ENCODE results near the gene ENDOD1. TPM values are rescaled to one million over a fixed set of nuclear protein-coding genes. Genes with fewer than 3 reads are reported as not detected.

ENDOD1 gene
- total RNA-seq, 1 donor from 2014 or later, result 38.4 TPM

GRCh38 chr11:95081412-95081811 is 8.2 kb upstream of the ENDOD1 start:
- Histone ChIP-seq H3K36me3 (ENCODE audit: control insufficient read depth, insufficient read depth, low read length) (no peaks in the 10 kb centered on the region), H3K27me3 (ENCODE audit: control insufficient read depth, insufficient read depth, low read length) (no peaks in the 10 kb centered on the region), H3K4me3 (ENCODE audit: low read depth, low read length) (no peak overlapping the region)
- TF ChIP-seq CTCF (IDR thresholded peaks at IDR 0.05; ENCODE audit: insufficient read depth, low read length, poor library complexity, severe bottlenecking), result no peak
- no peak for DNase-seq (ENCODE audit: low read depth)

DNA sequence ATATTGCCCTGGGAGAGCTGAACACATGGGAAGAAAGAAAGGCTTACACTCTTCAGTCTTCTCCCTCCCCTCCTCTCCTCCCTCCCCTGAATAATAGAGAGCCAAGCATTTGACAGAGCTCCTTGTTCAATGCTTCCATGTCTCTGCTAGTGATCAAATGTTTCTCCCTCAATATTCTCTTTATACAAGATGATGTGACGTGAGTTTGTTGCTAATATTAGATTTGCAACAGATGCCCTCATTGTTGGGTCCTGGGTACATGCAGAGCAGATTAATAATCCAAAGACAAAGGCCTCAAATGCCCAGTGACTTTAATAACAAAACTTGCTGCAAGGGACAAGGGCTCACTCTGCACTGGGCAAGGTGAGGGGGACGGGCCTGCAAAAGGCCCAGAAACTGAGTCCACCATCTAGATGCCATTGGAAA is 7.1 kb upstream of the ENDOD1 start:
- DNase-seq (ENCODE audit: low read depth), result no peak
- Histone ChIP-seq H3K36me3 (ENCODE audit: control insufficient read depth, insufficient read depth, low read length) (no peaks in the 10 kb centered on the region), H3K27me3 (ENCODE audit: control insufficient read depth, insufficient read depth, low read length) (no peaks in the 10 kb centered on the region), H3K4me3 (ENCODE audit: low read depth, low read length) (no peak overlapping the region)
- TF ChIP-seq CTCF (IDR thresholded peaks at IDR 0.05; ENCODE audit: insufficient read depth, low read length, poor library complexity, severe bottlenecking), result no peak

DNA sequence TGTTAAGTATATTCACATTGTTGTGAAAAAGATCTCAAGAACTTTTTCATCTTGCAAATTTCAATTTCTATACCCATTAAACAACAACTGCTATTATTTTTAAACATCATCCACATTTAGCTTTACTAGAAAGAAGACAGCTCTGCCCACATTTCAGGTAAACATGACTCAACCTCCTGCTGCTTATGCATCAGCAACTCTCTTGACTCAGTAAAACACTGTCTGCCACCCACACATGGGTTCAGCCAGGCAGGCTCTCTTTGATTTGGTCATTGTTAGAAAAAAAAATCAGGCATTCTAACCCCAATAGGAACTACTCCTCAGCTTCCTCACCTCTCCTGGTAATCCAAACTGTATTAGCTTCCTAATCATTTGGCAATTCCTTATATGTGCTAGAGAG is 5.1 kb upstream of the ENDOD1 start:
- Histone ChIP-seq H3K27me3 (ENCODE audit: control insufficient read depth, insufficient read depth, low read length) (no peaks in the 10 kb centered on the region), H3K4me3 (ENCODE audit: low read depth, low read length) (no peak overlapping the region), H3K36me3 (ENCODE audit: control insufficient read depth, insufficient read depth, low read length) (no peaks in the 10 kb centered on the region)
- DNase-seq (ENCODE audit: low read depth), result peak; percentile 83
- TF ChIP-seq CTCF (IDR thresholded peaks at IDR 0.05; ENCODE audit: insufficient read depth, low read length, poor library complexity, severe bottlenecking), result no peak

GRCh38 chr11:95085117-95085816 is 4.4 kb upstream of the ENDOD1 start:
- H3K36me3 ChIP-seq (ENCODE audit: control insufficient read depth, insufficient read depth, low read length), result no peaks in the 10 kb centered on the region
- no peak for DNase-seq (ENCODE audit: low read depth)
- no peaks in the 10 kb centered on the region for H3K27me3 ChIP-seq (ENCODE audit: control insufficient read depth, insufficient read depth, low read length)
- TF ChIP-seq CTCF (IDR thresholded peaks at IDR 0.05; ENCODE audit: insufficient read depth, low read length, poor library complexity, severe bottlenecking), result no peak
- H3K4me3 ChIP-seq (ENCODE audit: low read depth, low read length), result no peak overlapping the region

DNA sequence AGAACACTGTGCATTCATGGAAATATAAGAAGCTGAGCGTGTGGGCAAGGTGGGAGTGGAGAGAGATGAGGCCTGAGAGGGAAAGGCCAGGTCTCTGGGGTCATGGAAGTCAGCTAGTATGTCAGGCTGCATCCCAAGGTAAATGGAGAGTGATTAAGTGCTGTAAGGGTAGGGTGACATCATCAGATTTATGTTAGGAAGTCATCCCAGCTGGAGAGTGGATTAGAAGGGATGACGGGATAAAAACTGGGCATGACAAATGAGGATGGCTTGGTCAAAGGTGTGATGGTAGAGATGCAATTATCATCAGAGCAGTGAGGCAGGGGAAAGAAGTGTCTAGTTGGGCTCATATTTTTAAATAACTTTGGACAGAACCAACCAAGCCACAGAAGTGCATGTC is 3.5 kb upstream of the ENDOD1 start:
- no peak for DNase-seq (ENCODE audit: low read depth)
- no peak for TF ChIP-seq CTCF (IDR thresholded peaks at IDR 0.05; ENCODE audit: insufficient read depth, low read length, poor library complexity, severe bottlenecking)

More for the DNA sequence above, 3.5 kb upstream of the ENDOD1 start:
- no peaks in the 10 kb centered on the region for H3K27me3 ChIP-seq (ENCODE audit: control insufficient read depth, insufficient read depth, low read length)
- H3K4me3 ChIP-seq (ENCODE audit: low read depth, low read length), result no peak overlapping the region
- no peaks in the 10 kb centered on the region for H3K36me3 ChIP-seq (ENCODE audit: control insufficient read depth, insufficient read depth, low read length)

Data from kidney epithelial cell (primary cell).